ENCODE data around the gene ARHGEF2.
"Not testable (repeated sequence)": the region's sequence is repeated elsewhere in the genome, so short reads cannot be mapped to it uniquely, and the experiment has no call there.

ARHGEF2 gene

DNA sequence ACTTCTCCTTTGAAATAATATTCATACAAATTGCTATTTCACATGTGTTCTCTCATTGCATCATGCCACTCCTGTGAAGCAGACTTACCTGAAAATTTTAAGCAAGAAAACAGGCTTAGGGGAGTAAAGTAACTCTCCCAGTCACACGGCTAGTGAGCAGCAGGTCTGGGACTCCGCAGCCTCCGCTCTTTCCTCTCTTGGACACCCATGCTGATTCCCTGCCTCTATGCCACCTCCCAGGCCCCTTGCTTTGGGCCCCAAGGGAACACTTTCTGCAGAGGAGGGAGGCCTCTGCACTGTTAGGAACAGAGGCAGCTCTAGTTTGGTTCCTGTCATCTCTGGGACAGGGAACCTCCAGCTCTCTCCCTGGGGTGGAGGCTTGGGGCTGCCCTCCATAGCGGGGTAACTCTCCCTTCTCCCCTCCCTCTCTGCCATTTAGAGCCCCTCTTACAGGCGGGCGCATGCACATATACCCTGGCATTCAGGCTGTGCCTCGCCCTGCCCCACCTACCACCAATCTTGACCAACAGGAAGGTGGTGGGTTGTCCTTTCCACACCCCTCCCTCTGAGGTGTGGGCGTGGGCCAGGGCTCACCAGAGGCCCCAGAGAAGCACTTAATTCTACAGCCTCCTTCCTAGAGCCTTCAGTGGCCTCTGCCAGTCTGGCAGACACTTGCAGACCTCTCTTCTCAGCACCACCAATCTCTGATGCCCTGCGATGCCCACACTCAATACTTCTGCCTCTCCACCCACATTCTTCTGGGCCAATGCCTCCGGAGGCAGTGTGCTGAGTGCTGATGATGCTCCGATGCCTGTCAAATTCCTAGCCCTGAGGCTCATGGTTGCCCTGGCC is 37.1 kb downstream of the ARHGEF2 start, which contains the start of gene RXFP4:
Gene RXFP4 (plus strand): TSS at position 646 of the 852 bp plus-strand sequence. CDS start 72 bp downstream, at position 718.
- DNase-seq = no peak

DNA sequence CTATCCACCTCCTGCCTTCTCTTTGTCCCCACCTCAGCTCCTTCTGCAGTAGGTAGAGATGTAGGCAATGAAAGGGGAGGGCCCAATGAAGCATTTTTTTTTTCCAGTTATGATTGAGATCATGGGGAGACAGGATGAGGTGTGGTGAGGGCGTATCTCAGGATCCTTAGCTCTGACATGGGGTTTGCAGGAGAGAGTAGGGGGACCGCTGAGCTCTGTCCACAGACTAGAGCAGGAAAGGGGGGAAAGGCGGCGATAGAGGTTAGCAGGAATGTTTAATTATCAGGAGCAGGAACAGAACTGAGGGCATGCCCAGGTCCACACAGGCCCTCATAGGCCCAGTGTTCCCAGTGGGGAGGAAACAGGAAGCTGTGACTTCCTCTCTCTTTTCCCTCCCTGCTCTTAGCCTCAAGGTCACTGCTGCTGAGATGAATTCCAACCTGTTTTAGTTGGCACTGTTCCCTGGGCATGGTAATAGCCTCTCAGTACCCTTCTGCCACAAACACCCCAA is 37.8 kb downstream of the ARHGEF2 start:
- no peak for DNase-seq

DNA sequence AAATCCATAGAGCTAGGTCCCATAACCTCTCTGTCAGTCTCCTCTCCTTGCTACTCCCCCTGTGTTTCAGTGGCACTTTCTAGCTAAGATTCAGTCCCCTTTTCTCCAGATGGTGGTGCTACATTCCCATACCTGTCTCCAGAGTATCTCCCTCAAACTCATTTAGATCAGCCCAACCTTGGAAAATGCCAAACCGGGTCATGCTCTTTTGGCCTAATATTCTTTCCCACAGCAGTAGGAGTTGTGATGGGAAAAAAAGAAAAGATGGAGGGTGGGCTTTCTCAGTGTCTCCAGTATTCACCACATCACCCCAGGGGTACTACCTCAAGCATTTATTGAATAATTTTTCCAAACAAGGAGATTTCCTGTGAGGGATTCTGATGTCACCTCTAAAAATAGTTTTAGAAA is 40.1 kb downstream of the ARHGEF2 start:
- DNase-seq = no peak

DNA sequence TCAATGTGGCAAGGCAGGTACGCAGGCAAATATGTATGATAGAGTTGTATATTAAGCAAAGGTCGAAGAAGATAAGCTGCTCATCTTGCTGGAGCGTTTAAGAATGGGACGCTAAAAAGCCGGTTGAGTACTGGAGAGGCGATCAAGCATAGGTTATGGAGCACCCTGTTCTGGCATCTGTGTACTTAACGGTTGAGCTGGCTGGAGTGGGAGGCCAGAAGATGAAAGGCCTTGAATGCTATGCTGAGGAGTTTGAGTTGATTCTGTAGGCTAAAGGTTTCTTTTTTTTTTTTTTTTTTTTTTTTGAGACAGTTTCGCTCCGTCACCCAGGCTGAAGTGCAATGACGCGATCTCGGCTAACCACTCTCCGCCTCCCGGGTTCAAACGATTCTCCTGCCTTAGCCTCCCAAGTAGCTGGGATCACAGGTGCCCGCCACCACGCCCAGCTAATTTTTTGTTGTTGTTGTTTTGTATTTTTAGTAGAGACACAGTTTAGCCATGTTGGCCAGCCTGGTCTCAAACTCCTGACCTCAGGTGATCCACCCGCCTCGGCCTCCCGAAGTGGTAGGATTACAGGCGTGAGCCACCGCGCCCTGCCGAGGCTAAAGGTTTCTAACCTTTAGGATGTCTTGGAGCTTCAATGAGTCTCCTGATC is 43.3 kb downstream of the ARHGEF2 start:
- DNase-seq = no peak

DNA sequence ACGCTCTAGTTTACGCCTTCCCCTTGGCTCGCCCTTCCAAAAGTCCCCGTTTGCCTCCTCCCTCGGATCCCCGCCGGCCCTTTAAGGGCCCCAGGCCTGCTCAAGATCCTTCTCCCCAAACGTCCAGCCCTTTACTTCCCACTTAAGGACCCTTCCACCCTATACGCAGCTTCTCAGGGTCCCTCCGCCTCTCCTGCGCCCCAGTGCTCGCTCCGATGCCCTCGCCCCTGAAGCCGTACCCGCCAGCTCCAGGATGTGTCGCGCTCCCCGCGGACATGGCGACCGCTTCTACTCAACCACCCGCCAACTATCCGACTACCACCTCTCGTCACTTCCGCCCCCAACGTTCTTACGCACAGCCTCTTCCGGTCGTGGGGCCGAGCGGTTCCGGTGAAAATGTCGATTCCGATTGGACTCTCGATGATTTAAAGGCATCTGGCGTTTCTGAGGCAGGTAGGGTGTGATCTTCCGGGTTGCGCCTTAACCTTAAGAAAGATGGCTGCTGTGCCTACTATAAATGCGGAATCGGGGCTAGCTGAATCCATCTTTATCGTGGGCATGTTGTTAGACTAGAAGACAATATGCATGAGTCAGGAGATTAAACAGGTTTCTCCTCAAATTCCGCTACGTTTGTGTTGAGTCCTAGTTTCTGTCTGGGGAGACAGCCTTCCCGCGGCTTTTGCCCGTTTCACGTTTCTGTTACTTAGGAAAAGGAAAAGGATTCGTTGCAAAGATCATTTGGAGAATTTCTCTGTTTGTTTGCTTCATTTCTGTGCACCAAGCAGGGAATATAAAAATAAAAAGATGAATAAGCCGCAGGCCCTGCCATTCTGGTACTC is 44.0 kb downstream of the ARHGEF2 start, which contains the start of gene KHDC4:
Gene KHDC4 (minus strand): TSS at position 317 of the 839 bp plus-strand sequence. CDS start 40 bp downstream, at position 277.
- peak; percentile 91 for DNase-seq

DNA sequence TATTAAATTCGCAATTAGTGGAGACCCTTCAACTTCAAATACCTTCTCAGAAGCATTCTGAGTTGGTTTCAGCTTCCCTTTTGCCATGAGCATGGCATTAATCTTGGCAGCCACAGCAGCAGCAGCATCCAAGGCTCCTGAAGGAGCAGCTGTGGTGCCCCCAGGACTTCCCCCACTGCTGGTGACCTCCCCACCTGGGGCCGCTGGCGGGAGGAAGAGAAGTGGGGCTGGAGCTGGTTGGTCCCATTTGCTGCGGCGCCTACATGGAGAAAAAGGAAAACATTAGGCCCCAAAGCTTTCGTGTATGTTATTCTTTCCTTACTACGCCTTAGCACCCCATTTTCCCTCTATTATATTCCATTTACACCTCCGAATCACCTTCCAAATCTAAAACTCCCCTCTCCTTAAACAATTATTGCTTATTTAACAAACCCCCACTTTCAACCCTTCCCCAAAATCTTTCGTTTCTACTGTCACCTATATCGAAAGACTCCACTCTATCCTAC is 44.7 kb downstream of the ARHGEF2 start:
- no peak for DNase-seq

DNA sequence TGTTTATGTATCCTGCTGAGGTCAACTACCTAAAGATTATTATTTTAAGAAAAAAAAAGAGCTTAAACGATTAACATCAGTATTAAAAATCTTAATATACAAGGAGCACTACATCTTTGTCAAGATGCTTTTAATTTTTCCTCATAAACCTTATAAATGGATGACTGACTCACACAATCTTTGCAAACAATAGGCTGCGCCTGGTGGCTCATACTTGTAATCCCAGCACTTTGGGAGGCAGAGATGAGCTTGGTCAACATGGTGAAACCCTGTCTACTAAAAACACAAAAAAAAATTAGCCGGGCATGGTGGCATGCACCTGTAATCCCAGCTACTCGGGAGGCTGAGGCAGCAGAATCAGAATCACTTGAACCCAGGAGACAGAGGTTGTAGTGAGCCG is 45.9 kb downstream of the ARHGEF2 start:
- DNase-seq = no peak

DNA sequence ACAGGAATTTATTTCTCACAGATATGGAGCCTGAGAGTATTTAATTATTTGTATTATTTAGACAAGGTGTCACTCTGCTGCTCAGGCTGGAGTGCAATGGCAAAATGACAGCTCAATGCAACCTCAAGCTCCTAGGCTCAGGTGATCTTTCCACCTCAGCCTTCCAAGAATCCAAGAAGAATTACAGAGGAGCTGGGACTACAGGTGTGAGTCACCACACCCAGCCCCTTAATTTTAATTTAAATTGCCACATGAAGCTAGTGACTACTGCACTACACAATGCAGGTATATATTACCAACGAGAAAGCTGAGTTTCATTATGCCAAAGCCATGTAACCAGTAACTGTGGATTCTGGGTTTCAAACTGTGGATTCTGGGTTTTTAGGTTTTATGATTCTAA is 46.3 kb downstream of the ARHGEF2 start:
- DNase-seq = no peak

DNA sequence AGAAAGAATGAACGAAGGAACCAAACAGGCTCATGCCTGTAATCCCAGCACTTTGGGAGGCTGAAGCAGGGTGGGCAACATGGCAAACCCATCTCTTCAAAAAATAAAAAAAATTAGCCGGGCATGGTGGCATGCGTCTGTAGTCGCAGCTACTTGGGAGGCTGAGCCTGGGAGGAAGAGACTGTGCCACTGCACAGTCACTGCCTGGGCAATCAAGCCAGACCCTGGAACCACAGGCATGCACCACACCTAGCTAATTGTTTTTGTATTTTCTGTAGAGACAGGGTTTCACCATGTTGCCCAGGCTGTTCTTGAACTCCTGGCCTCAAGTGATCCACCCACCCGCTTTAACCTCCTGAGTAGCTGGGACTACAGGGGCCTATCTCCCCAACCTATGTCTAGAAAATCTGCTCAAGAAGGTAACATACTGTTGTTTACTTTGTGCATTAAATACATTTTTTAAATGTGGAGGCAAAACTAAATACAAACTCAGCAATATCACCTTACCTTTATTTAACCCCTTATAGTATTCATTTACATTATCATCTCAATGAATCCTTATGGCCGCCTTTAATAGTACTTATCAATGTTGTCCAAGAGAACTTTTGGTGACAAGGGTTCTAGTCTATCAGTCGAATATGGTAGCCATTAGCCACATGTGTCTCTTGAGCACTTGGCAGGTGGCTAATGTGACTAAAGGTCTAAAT is 46.9 kb downstream of the ARHGEF2 start:
- DNase-seq = no peak

DNA sequence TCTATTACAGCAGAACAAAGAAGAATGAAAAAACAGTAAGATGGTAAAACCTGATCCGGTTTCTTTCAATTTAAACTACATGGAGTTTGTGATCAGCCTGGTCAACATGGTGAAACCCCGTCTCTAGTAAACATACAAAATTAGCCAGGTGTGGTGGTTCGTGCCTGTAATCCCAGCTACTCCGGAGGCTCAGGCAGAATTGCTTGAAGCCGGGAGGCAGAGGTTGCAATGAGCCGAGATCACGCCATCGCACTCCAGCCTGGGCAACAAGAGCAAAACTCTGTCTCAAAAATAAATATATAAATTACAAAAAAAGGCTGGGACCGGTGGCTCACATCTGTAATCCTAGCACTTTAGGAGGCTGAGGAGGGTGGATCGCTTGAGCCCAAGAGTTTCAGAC is 47.6 kb downstream of the ARHGEF2 start:
- not testable (repeated sequence) for DNase-seq

DNA sequence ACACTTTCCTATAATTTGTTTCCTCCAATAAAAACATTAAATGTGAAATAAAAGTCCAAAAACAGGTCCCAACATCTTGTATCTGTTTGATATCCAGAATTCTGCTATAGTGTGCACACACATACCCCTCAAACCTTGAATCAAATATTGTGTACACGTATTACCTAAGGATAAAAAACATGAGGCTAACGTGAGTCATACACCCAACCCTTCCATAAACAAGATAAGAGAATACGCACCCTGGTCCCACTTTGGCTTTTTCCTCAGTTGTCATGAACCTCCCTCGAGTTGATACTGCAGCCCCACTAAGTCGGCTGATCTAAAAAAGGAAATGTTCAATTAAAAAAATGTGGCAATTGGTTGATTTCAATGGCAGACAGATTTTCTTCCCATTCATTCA is 49.3 kb downstream of the ARHGEF2 start:
- no peak for DNase-seq

DNA sequence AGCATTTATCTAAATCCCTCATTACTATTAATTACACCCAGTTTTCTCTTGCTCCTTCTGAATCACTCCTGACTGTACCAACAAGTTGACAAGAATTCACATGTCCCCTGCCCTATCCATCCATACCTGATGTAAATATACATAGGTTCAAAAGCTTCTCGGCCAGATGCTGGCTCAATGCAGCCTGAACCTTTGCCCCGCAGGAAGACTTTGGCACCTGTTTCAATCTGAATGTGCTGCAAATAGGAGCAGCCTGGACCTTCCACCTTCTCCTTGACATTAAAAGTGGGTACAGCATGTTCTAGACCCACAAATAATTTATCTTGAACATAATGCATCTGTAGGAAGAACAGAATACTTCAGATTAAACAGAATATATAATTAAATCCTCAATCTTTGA is 52.8 kb downstream of the ARHGEF2 start:
- no peak for DNase-seq

DNA sequence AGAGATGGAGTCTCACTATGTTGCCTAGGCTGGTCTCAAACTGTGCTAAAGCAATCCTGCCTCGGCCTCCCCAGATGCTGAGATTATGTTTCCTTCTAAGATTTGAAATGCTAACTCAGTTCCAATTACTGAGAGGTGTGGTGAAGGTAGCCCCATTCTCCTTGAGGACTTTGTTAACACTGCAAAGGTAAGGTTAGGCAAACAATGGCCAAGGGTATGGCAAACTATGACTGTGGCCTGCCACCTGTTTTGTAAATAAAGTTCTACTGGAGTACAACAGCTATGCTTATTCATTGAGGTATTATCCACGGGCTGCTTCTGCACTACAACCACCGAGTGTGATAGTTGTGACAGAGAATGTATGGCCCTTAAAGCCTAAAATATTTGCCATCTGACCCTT is 57.6 kb downstream of the ARHGEF2 start:
- DNase-seq = no peak

DNA sequence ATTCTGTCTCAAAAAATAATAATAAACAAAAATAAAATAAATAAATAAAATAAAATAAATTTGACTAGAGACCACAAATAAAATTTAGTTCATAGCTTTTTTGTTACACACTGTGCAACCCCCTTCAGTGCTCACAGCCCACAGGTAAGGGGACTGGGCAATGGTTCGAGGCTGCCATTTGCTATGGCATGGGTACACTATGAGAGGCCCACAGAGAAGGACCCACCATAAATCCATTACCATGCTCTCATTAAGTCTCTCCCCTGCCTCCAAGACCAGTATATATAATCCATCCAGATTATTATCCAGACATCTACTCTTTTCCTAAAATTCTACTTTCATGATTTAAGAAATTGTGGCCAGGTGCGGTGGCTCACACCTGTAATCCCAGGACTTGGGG is 58.5 kb downstream of the ARHGEF2 start:
- DNase-seq = no peak

DNA sequence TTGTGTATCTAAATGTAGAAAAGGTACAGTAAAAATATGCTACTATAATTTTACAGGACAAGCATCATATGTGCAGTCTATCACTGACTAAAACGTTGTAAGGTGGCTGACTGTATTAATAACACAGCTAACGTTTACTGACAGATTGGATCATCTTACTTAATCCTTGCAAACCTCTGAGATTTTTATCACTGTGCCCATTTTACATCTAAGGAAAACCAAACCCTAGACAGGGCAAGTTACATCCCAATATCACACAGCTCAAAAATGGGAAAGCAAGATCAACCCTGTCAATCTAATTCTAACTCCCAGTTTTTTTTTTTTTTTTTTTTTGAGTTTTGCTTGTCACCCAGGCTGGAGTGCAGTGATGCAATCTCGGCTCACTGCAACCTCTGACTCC is 59.7 kb downstream of the ARHGEF2 start:
- DNase-seq = no peak

DNA sequence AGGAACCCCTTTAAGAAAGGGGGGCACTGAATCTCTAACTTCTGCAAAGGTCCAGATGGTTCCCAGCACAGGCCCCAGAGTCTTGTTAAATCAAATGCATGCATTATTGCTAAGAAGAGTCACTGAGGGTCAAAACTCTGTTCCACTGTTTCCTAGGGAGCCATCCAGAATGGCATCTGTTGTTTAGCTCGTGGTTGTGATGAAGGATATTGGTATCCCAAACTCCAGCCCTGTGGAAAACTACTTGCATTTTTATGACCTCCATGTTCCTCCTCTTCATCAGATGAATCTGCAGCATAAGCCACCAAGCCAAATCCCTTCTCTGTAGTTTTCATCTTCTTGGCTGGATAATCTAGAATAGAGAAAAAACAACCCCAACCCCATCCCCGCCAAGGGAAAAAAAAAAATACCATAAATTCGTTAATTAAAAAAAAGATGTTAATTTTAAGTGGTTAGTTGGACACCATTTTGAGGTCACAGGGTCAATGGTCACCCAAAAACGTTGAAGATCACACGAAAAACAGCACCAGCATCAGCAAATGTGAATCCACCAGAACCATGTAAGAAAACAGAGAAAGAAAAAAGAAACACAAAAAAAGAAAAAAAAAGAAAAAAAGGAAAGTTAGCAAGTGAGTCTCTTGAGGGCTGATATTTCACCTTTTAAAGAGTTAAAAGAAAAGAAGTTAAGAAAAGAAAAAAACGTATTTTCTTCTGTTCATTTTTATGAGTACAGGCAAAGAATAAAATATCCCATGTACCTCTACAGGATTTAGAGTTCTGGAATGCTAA is 64.2 kb downstream of the ARHGEF2 start:
- DNase-seq = no peak

DNA sequence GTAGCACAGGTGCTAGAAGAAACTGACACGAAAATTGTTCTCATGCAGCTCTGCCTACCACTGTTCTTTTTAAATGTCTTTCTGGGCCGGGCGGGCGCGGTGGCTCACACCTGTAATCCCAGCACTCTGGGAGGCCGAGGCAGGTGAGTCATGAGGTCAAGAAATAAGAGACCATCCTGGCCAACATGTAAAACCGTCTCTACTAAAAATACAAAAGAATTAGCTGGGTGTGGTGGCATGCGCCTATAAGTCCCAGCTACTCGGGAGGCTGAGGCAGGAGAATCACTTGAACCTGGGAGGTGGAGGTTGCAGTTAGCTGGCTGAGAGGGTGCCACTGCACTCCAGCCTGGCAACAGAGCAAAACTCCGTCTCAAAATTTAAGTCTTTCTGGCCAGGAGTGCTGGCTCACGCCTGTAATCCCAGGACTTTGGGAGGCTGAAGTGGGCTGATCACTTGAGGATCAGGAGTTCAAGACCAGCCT is 66.3 kb downstream of the ARHGEF2 start:
- DNase-seq = no peak

DNA sequence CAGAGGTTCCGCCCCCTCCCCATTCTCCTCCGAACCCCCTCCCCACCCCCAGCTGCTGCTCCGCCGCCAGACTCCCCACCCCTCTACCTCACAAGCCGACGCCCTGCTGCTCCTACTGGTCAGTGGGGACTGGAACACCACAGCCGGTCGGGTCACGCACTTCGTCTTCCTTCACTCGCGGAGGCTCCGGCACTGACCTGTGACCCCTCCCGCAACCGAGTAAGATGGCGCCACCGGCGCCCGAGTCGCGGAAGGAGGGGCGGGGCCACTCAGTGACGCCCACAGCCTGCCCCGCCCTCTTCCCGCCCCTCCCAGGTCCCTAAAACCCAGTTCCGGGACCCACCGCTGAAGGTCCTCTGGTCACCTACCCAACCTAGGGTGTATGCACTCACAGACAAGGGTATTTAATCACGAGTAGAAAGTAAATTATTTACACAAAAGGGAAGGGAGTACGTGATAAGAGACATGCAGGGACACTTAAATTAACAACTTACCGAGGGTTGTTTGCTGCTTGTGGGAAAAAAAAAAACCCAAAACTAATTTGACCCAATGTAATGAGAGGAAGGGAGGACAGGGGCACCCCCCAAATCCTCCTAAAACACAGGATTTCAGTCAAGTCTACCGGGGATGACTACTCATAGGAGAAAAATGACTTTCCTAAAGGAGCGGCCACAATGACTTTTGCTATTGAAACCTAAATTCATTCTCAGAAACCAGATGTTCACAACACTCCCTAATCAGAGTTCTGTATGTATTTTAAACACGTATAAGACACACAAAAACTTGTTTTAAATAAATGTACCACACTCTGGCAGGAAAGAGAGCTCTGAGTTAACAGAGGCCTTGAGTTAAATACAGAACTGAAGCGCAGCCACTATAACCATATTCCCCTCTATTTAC is 66.9 kb downstream of the ARHGEF2 start, which contains the start of gene RIT1:
Gene RIT1 (minus strand): TSS at position 194 of the 900 bp plus-strand sequence. CDS start 588 bp downstream, outside the sequence.
- DNase-seq = peak; percentile 83

DNA sequence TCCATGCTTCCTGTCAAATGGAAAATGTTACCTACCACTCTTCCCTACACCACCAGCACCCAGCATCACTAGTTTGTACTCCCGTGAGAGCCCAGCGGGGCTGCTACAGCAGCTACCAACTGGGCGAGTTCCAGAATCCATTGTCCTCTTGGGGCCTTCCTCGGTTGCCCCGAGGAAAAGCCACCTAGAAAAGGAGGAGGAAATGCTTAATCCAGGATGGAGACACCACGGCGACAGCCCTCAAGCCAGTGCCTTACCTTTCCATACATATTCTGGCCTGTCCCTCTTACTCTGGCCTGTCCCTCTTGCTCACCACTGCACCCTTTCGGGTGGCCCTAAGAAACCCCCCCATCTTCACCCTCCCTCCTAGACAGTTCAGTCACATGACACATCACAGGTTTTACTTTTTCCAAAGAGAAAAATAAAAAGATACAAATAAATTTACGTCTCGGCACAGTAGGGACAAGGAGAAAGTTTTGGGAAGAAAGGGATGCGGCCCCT is 67.7 kb downstream of the ARHGEF2 start:
- no peak for DNase-seq

DNA sequence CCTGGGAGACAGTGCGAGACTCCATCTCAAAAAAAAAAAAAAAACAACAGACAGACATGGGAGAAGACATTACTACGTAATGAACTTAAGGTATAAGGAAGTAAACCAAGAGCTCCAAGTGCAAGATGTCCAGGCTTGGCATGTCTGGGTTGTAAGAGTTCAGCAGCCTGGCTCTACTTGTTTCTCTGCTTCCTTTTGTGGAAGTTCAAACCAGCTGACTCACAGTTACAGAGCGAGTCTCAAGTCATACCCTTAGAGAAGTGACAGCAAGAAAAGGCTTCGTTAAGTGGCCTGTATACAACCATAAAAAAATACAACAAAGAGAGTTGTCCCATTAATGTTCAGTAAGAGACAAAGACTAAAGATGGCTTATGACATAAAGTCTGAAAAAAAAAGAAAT is 68.5 kb downstream of the ARHGEF2 start:
- DNase-seq = no peak
